DND-41 (cell line): ENCODE results near the gene SPEG.
A peak's percentile ranks its signal among the peaks of the same experiment; 100 is the strongest.

Experiments
- ATAC-seq: fragments of 200-7000 bp; cut with Tn5 transposase; 3 replicates; pipeline ENCODE4 v1.9.1; 2021; ENCODE audit warnings: low read depth; ENCODE audit not compliant: insufficient read depth
- DNase-seq: peaks from one replicate; pipeline ENCODE4 v3.0.0-alpha.2; 2020
- H2AFZ ChIP-seq: 2 replicates; pipeline ENCODE4 v1.6.0; 2012; ENCODE audit warnings: low read depth, low read length
- H3K27ac ChIP-seq: 2 replicates; pipeline ENCODE4 v1.5.1; 2012; ENCODE audit warnings: low read length, inconsistent platforms
- H3K27me3 ChIP-seq: fragments of 200-600 bp; sonication (generic); 2 replicates; pipeline ENCODE4 v1.6.0; 2012; ENCODE audit warnings: low read length, mild to moderate bottlenecking, inconsistent platforms; ENCODE audit not compliant: insufficient read depth, poor library complexity
- H3K36me3 ChIP-seq: 2 replicates; pipeline ENCODE4 v1.5.1; 2012; ENCODE audit warnings: low read length, inconsistent platforms; ENCODE audit not compliant: insufficient read depth
- H3K4me1 ChIP-seq: 2 replicates; pipeline ENCODE4 v1.5.1; 2012; ENCODE audit warnings: mild to moderate bottlenecking, low read length; ENCODE audit not compliant: insufficient read depth
- H3K4me2 ChIP-seq: 2 replicates; pipeline ENCODE4 v1.6.0; 2012; ENCODE audit warnings: mild to moderate bottlenecking, moderate library complexity, low read length, inconsistent platforms; ENCODE audit not compliant: insufficient read depth
- H3K4me3 ChIP-seq, 2 experiments: fragments of 200-600 bp in 1 of 2; shearing (Covaris generic) in 1 of 2; 2 replicates each; pipeline ENCODE4 v1.5.1; 2012 to 2016; ENCODE audit warnings: inconsistent platforms in 2 of 2, low read length in 2 of 2, mild to moderate bottlenecking in 2 of 2, low read depth in 1 of 2, moderate library complexity in 1 of 2
- H3K79me2 ChIP-seq: 2 replicates; pipeline ENCODE4 v1.6.0; 2012; ENCODE audit warnings: low read length, inconsistent platforms; ENCODE audit not compliant: insufficient read depth
- H3K9ac ChIP-seq: 2 replicates; pipeline ENCODE4 v1.6.0; 2012; ENCODE audit warnings: low read depth, mild to moderate bottlenecking, inconsistent platforms, low read length, moderate library complexity
- H3K9me3 ChIP-seq: 2 replicates; pipeline ENCODE4 v1.5.1; 2012; ENCODE audit warnings: low read length, moderate library complexity, mild to moderate bottlenecking, inconsistent platforms; ENCODE audit not compliant: insufficient read depth, severe bottlenecking
- H4K20me1 ChIP-seq: 2 replicates; pipeline ENCODE4 v1.6.0; 2012; ENCODE audit warnings: low read length; ENCODE audit not compliant: insufficient read depth
- CTCF ChIP-seq: IDR thresholded peaks from 2 replicates; pipeline ENCODE4 v1.5.1; 2012; ENCODE audit warnings: borderline replicate concordance, low read length, moderate library complexity, mild to moderate bottlenecking; ENCODE audit not compliant: poor library complexity, severe bottlenecking; ENCODE audit errors: extremely low read depth
- EZH2 ChIP-seq: IDR thresholded peaks from 3 replicates; pipeline ENCODE4 v1.6.1; 2012; ENCODE audit warnings: borderline replicate concordance, low read depth, mild to moderate bottlenecking, moderate library complexity, low read length, inconsistent platforms; ENCODE audit not compliant: severe bottlenecking

SPEG gene

GRCh38 chr2:219523031-219523671, 88.5 kb downstream of the SPEG start:
- H3K27me3 ChIP-seq, result peaks cover 44% of the 10 kb centered on the region
- no peak overlapping the region for H3K4me2 ChIP-seq
- H3K79me2 ChIP-seq, result no peaks in the 10 kb centered on the region
- TF ChIP-seq CTCF (peak; percentile 34), EZH2 (no peak)
- H3K4me1 ChIP-seq, result peaks cover 8% of the 10 kb centered on the region
- H4K20me1 ChIP-seq, result peaks cover 9% of the 10 kb centered on the region
- H3K27ac ChIP-seq, result no peak overlapping the region
- DNase-seq (no peak), ATAC-seq (no peak)
- no peak overlapping the region for H2AFZ ChIP-seq
- H3K9me3 ChIP-seq, result no peaks in the 10 kb centered on the region
- no peaks in the 10 kb centered on the region for H3K36me3 ChIP-seq
- no peak overlapping the region for H3K4me3 ChIP-seq
- H3K9ac ChIP-seq, result no peak overlapping the region

- Histone ChIP-seq H3K4me2 (no peak overlapping the region), H2AFZ (no peak overlapping the region), H3K27ac (no peak overlapping the region), H3K36me3 (no peaks in the 10 kb centered on the region), H3K9ac (no peak overlapping the region), H4K20me1 (peaks cover 9% of the 10 kb centered on the region), H3K4me3 (no peak overlapping the region), H3K79me2 (no peaks in the 10 kb centered on the region), H3K4me1 (peaks cover 8% of the 10 kb centered on the region), H3K9me3 (no peaks in the 10 kb centered on the region), H3K27me3 (peaks cover 48% of the 10 kb centered on the region)
- no peak for TF ChIP-seq EZH2
- TF ChIP-seq CTCF, result no peak
- DNase-seq (no peak), ATAC-seq (no peak)
Observed at GRCh38 chr2:219524817-219525216, 90.2 kb downstream of the SPEG start.

- no peak overlapping the region for H2AFZ ChIP-seq
- DNase-seq (no peak), ATAC-seq (no peak)
- peaks cover 13% of the 10 kb centered on the region for H4K20me1 ChIP-seq
- no peak overlapping the region for H3K4me3 ChIP-seq
- no peak overlapping the region for H3K27ac ChIP-seq
- no peaks in the 10 kb centered on the region for H3K36me3 ChIP-seq
- no peak overlapping the region for H3K4me2 ChIP-seq
- H3K9ac ChIP-seq, result no peak overlapping the region
- H3K27me3 ChIP-seq, result peaks cover 51% of the 10 kb centered on the region
- H3K4me1 ChIP-seq, result peaks cover 8% of the 10 kb centered on the region
- H3K79me2 ChIP-seq, result no peaks in the 10 kb centered on the region
- H3K9me3 ChIP-seq, result no peaks in the 10 kb centered on the region
- TF ChIP-seq EZH2 (no peak), CTCF (no peak)
Observed at GRCh38 chr2:219525533-219526232, 91.0 kb downstream of the SPEG start.
